ENCODE results near the gene LGR6.

LGR6 gene

GRCh38 chr1:202289009-202289408 lies 95.4 kb downstream of the LGR6 start:
- no peak for DNase-seq (ENCODE audit: low spot score)

DNA sequence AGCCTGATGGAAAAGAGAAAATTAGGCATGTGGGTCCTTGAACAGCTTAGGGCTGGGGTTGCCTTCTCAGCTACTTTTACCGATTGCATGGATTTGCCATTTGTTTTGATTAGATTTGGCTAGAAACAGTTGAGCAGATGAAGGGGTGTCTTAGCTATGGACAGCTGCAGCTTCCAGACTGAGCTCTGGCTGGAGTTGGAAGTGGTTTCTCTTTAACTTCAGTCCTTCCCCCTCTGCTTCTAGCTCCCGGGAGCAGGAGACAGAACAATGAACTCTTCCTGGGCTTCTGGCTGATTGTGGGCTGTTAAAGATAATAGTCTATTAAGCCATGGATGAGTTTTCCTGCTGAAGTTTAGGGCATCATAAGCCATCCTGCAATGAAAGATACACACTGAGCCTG lies 97.4 kb downstream of the LGR6 start:
- DNase-seq (ENCODE audit: low spot score): no peak

GRCh38 chr1:202291961-202292712 lies 98.5 kb downstream of the LGR6 start:
- no peak for DNase-seq (ENCODE audit: low spot score)

- no peak for DNase-seq (ENCODE audit: low spot score)
Observed at GRCh38 chr1:202292773-202293172, 99.2 kb downstream of the LGR6 start.

DNA sequence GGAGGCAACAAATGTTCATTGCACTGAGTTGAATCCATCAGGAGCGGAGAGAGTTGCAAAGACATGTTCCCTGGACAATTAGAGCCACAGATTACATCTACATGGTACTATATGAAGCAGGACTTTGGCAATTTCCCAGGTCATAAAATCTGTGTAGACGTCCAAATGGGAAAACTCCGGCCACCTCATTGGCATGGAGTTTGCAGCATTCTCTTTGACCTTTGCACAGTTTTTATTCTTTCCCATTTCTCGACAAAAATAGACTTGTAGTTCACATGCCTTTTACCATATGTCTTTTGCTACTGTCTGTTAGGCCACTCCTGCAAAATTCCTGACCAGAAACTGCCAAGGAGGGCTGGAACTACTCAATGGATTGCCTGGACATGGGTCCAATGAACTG lies 100.0 kb downstream of the LGR6 start:
- no peak for DNase-seq (ENCODE audit: low spot score)

DNA sequence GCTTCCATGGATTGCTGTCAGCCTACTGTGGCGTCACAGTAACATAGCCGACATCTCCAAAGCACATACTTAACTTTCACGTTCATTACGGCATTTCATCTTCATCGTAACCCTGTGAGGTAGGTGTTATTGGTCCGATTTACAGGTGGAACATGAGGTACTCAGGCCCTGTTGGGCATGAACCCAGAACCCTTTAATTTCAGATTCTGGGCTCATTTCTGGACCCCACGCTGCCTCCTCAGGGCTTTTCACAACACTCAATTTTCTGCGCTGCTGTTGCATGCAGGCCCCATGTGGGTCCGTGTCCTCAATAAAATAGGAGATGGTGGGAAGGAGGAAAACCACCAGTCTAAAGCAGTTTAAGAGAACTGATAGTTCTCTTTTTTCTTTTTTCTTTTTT lies 108.6 kb downstream of the LGR6 start:
- DNase-seq (ENCODE audit: low spot score): no peak

- no peak for DNase-seq (ENCODE audit: low spot score)
Observed at GRCh38 chr1:202304375-202304774, 110.8 kb downstream of the LGR6 start.

- no peak for DNase-seq (ENCODE audit: low spot score)
Observed at GRCh38 chr1:202305168-202305567, 111.6 kb downstream of the LGR6 start.

DNA sequence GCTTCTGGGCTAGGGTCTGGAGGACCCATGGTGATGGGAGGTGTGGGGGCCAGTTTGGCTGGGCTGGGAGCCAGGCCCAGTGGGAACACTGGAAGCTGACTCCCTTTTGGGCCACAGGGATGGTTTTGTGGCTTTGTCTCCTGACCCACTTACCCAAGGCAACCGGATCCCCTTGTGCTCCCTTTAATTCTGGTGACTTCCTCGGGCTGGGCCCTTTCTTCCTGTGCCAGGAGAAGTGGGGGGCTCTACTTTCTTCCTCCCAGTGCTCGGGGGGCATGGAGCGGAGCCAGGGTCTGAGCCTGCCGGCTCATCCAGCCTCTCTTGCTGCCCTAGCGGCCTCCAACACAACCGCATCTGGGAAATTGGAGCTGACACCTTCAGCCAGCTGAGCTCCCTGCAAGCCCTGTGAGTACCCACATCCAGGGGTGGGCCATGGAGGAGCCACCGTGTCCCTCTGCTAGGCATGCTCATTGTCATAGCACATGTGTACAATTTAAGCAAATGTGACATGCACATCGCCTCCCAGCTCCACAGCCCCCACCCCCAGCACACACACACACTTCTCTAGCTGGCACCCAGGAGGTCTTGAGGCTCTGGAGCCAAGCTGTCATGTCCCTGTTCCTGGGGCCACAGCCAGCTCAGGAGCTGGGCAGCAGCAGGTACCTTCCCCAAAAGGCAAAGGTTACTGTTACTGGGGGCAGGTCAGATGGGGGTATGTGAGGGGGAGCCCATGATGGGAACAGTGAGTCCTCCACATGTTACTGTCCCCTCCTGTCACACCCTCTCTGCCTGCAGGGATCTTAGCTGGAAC lies 113.1 kb downstream of the LGR6 start:
- no peak for DNase-seq (ENCODE audit: low spot score)

DNA sequence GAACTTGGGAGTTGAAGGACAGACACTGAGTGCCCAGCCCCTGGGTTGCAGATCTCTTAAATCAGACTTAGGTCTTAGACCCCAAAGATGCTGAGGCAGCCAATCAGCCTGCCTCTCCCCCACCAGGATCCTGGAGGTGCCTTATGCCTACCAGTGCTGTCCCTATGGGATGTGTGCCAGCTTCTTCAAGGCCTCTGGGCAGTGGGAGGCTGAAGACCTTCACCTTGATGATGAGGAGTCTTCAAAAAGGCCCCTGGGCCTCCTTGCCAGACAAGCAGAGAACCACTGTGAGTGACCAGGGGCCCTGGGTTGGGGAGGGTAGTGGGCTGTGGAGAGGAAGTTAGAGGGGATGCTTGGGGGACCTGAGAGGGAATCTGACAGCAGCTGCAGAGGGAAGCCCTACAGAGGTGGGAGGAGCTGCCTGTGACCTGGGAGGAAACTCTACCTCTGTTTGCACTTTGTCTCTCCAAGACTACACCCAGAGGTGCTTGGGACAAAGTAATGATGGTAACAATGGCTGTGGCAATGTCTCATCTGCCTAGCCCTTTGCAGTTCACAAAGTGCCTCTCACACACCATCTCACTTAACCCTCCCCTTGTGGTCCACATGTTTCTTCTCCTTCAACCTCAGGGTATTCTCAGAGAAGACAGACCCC lies 116.6 kb downstream of the LGR6 start:
- no peak for DNase-seq (ENCODE audit: low spot score)

- DNase-seq (ENCODE audit: low spot score): no peak
Observed at GRCh38 chr1:202310746-202311145, 117.1 kb downstream of the LGR6 start.

DNA sequence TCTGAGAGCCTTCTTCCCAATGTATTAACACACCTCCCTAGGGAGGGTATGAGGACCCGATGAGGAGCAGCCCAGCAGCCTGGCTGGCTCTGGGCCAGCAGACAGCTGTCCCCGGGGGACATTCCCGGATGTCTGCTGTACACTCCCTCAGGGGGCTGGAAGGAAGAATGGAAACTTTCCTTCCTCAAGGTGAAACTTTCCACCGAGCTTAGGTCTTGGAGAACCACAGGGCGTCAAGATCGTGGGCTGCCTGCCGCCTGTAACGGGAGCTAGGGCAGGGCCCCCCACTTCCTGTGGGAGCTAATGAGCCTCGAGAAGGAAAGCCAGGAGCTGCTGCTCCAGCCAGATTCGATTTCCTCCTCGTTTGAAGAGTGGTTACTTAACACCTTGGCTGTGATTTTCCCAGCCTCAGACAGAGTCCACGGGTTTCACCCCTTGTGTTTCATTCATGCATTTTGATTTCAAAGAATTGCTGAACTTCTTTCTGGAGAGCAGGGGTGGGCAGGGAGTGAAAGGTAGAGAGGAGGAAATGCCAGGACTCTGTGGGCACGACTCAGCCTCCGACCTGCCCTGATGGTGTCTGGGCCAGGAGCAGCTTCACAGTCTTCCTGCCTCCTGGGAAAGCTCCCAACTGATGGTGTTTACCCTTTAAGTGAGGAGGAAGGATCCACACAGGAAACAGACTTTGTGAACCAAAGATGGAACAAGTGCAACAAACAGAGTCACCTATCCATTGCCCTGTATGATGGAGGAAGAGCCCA lies 118.5 kb downstream of the LGR6 start:
- DNase-seq (ENCODE audit: low spot score): no peak

GRCh38 chr1:202315576-202316168 lies 122.1 kb downstream of the LGR6 start:
- peak; percentile 90 for DNase-seq (ENCODE audit: low spot score)

DNA sequence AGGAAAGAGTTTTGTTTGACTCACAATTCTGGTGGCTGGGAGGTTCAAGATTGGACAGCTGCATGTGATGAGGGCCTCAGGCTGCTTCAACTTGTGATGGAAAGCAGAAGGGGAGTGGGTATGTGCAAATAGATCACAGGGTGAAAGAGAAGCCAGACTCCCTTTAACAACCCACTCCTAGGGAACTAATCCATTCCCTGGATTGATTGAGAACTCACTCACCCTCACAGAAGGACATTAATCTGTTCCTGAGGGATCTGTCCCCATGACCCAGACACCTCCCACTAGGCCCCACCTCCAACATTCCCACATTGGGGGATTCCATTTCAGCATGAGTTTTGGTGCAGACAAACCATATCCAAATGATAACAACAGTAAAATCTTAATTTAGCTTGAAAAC lies 122.6 kb downstream of the LGR6 start:
- no peak for DNase-seq (ENCODE audit: low spot score)

DNA sequence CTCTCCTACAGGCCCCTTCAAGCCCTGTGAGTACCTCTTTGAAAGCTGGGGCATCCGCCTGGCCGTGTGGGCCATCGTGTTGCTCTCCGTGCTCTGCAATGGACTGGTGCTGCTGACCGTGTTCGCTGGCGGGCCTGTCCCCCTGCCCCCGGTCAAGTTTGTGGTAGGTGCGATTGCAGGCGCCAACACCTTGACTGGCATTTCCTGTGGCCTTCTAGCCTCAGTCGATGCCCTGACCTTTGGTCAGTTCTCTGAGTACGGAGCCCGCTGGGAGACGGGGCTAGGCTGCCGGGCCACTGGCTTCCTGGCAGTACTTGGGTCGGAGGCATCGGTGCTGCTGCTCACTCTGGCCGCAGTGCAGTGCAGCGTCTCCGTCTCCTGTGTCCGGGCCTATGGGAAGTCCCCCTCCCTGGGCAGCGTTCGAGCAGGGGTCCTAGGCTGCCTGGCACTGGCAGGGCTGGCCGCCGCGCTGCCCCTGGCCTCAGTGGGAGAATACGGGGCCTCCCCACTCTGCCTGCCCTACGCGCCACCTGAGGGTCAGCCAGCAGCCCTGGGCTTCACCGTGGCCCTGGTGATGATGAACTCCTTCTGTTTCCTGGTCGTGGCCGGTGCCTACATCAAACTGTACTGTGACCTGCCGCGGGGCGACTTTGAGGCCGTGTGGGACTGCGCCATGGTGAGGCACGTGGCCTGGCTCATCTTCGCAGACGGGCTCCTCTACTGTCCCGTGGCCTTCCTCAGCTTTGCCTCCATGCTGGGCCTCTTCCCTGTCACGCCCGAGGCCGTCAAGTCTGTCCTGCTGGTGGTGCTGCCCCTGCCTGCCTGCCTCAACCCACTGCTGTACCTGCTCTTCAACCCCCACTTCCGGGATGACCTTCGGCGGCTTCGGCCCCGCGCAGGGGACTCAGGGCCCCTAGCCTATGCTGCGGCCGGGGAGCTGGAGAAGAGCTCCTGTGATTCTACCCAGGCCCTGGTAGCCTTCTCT lies 124.6 kb downstream of the LGR6 start:
- DNase-seq (ENCODE audit: low spot score): no peak

GRCh38 chr1:202319381-202320080 lies 125.9 kb downstream of the LGR6 start:
- DNase-seq (ENCODE audit: low spot score): no peak

DNA sequence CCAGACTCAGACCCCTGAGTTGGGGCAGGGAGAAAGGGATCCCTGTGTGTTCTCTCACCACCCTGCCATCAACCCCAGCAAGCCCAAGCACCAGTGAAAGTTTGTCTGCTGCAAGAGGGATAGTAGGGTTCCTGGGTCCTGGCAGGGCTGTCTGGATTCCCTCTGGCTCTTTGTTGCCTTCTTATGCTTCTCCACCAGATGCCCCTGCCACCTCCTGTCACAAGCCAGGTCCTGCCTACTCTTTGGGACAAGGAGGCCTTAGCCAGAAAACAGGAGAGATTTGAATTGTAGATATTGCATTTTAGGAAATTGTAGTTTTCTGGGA lies 126.4 kb downstream of the LGR6 start:
- no peak for DNase-seq (ENCODE audit: low spot score)

DNA sequence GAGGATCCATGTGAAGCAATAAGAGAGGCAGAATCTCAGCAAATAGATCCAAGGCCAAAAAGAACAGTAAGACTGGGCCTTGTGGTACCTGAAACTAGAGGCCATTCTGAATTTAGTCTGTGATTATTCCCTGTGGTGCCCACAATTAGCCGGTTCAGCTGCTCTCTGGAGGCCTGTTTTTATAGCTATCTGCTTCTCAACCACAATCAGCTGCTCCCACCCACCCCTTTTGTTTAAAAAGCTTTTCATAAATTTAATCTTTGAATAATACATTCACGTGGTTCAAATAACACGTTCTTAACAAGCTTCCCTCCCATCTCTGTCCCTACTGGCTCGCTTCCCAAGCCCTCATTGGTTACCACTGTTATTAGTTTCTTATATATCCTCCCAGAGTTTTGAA lies 130.1 kb downstream of the LGR6 start:
- DNase-seq (ENCODE audit: low spot score): no peak

DNA sequence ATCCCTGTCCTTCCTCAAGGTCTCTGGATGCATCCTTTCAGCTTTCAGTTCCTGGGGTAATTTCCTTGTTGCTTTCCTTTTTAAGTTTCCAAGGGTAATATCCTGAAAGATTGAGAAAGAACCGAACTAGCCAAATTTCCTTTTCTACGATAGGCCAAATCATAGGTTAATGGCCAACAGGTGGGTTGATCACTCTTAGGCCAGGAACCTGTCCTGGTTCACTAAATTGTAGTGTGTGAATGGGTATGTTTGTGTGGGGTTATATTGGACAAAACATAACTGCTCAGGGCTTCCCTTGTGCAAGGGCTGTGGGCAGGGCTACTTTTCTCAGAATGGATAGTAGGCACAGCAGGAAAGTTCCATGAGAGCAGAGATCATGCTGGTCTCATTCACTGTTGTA lies 131.0 kb downstream of the LGR6 start:
- DNase-seq (ENCODE audit: low spot score): no peak

- DNase-seq (ENCODE audit: low spot score): no peak
Observed at GRCh38 chr1:202329891-202330290, 136.3 kb downstream of the LGR6 start.

Data from HuH-7 (cell line).